NCI-H748 (cell line): ENCODE results near the gene ADTRP.
A peak's percentile ranks its signal among the peaks of the same experiment; 100 is the strongest.

ENCODE experiments used
- DNase-seq: peaks from one replicate; lab custom pipeline; 2025; ENCODE audit not compliant: unreplicated experiment; lab: John Stamatoyannopoulos, UW

Gene ADTRP

DNA sequence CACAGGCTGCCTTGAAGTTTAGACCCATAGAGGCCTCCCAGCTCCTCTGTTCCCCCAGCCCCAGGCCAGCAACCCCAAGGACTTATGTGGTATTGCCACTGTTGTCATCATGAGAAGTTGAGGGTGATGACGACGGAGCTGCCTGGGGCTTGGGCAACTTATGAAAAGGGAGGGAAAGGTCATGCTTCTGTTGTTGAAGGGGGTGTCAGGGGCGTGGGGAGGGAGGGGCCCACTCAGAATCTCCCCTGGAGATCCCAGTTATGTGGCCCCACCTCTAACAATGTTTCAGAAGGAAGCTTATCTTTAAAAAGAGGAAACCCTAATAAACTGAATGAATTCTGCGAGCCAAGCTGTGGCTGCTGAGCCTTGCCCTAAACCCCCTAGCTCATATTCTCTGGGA, 4.2 kb downstream of the ADTRP start:
- DNase-seq = no peak

DNA sequence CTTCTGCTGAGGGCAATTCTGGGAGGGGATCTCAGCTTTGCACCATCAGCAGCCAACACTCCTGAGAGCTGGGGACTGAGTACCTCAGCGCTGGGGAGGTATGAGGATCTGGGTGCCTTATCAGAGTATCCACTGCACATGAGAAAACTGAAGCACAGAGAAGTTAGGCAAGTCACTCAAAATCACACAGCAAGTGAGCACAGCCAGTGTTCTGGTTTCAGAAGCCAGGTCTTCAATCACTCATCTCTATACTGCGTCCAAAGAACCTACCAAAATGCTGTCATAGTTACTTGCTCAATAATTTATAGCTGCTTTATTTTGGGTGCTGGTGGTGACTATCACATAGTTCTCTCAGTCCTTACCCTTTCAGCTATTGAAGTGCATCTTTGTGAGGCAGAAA, 5.0 kb downstream of the ADTRP start:
- DNase-seq = no peak

DNA sequence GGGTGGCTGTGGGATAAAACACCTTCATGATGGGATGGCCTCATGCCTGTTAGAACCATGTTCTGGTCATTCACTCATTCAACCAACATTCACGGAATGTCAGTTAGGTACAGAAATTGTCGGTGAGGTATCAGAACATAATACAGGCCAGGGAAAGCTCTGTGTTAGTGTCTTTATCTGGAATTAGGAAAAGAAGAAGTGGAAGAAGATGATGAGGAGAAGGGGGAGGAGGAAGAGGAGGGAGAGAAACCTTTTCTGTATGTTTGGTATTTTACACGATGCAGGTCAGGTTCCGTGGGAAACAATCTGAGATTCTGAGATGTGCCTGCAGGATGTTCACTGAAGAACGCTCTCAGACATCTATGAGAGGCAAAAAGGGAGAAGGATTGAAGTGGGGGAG, 5.6 kb downstream of the ADTRP start:
- DNase-seq = no peak

DNA sequence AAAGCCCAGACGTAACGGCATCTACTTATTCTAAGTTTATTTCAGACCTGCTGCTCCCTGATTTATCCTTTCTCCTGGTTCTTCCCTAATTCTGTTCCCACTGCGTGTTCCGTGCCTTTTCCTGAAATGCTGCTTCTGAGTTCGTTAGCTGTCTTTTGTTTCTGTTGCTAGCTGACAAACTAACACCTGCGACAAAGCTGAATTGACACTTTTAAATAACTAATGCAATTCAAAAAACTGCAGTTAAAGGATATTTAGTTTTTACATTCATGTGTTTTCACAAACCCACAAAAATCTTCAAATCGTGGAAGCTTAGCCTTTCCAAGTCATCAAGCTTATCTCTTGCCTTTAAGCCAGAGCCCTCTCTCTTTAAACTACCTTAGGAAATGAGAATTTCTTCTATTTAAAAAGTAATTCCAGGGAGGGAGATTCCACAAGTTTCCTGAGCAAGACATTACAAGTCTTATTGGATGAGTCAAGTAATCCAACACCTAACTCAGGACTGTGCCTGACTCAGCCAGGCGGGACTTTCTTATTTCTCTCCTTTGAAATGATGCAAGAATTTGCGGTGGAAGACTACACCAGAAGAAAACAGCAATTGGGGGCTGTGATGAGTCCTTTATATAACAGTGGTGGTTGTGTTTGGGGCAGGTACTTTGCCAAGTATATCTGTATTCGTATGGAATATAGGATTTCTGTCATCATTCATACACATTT, 6.3 kb downstream of the ADTRP start:
- DNase-seq = no peak

DNA sequence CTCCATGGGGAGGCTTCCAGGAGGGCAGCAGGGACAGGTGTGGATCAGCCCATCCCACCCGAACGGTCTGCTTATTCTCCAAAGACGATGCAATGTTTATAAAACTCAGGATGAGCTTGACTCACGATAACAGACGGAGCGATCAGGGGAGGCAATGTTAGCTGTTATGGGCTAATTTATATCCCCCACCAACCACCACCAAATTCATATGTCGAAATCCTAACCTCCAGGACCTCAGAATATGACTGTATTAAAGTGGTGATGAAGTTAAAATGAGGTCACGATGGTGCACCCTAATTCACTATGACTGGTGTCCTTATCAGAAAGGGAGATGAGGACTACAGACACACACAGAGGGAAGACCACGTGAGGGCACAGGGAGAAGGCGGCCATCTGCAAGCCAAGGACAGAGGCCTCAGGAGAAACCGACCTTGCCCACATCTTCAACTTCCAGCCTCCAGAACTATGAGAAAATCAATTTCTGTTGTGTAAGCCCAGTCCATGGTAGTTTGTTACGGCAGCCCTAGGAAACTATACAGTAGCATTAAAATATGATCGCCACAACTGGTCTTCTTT, 7.0 kb downstream of the ADTRP start:
- no peak for DNase-seq

DNA sequence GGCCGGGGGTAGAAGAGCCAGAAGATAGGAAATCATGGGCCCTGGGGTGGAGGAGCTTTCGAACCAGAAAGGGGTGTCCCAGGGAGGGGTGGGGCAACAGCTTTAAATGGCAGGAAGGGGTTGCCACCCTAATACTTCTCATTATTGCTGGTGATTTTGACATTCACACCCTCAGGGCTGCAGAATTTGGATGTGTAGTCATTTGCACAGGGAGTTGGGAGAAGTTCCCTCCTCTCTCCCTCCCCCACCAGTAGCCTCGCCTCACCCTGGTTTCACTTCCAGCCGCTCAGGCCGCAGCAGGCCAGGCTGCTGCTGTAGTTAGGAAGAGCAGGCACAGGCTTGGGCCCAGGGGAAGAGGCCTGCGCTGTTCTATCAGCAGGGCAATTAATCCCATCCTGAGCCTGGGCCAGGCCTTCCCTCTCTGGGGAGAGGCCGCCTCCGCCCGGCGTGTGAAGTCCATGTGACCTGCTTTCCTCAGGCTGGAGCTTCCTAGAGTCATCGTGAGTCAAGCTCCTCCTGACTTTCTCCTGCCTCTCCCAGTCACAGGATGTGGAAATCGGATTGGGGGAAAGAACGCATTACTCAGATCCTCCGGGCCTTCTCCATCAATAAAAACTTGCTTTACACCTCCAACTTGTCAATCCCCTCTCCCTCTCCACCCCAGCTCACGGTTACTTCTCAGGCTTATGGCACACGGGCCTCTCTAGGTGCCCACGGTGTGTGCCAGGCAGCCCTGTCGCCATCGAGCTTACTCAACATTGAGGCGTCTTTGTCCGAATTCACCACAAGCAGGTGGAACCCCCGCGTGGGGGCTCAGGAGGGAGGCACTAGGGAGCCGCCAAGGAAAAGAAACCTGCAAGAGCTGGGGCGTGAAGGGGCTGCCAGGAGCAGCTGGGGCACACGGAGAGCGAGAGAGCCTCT, 7.8 kb downstream of the ADTRP start:
- DNase-seq = no peak

DNA sequence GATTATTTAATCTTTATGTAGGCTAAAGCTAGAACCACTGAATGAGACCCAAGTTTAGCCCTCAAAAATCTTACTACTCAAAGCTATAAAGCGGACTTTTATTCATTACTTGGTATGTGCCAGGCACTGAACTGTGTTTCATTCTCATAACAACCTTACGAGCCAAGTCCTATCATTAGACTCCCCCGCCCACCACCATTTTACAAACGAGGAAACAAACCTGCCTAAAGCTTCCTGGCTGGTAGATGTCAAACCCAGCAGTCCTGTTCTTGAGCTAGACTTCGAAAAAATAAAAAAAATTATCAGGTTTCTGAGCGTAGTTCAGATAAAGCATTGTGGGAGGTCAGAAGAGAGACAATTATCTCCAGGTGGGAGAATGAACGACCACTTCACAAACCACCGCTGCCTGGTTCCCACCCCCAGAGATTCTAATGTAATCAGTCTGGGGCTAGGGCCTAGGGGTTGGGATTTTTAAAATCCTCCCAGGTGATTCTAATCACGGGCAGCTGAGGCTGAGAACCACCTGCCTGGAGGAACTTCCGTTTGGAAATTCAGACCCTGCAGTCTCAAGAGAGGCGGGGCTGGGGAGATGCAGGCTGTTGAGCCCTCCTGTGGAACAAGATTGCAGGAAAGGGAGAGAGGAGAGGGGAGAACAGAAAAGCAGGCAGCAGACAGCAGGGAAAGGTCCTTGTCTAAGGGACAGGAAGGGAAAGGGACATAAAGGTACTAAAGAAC, 8.6 kb downstream of the ADTRP start:
- peak; percentile 37 for DNase-seq

DNA sequence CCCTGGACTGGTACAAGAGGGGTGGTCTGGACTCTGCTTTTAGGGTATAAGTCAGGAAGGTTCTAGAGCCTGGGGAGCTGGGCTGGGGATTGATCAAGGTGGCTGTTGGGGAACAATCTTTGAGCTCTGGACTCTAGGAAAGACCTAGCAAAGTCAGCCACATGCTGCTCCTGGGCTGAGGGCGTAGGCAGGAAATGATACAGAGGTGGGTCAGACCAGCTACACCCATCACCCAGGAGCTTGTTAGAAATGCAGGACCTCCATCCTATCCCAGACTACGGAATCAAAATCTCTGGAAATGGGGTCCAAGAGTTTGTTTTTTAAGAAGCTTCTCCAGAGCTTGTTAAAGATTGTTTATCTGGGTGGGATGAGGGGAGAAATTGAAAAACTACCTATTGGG, 9.4 kb downstream of the ADTRP start:
- DNase-seq = no peak

DNA sequence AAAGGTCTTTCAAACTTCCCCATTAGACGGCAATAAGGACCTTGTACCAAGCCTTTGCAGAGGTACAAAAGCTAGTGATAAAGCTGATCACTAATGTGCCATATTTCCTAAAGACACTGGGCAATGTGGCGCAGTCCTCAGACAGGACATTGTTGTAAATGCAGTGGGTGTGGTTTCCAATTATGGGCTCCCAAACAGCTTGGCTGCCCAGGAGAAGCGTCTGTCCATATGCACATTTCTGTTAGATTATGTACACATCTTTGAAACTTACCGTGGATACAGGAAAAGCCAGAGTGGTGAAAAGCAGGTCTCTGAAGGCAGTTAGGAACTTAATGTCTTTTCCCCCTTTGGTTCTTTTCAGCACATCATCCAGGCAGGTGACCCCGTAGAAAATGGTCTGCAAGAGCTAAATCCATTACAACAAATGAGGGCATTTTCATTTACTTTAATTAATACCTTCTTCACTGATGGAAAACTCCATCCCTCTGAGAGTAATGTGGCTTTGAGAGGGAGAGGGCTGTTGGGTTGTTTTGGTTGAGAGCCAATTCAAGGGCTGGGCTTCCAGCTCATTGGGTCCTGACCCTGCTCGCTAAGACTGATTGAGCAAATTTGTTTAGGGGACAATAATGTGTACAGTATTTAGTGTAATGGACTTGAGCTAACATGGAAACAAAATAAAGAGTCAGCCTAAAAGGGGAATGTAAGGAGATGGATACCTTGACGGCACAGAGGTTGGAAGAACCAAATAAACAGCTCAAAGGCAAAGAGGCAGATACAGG, 10.4 kb downstream of the ADTRP start:
- peak; percentile 58 for DNase-seq

DNA sequence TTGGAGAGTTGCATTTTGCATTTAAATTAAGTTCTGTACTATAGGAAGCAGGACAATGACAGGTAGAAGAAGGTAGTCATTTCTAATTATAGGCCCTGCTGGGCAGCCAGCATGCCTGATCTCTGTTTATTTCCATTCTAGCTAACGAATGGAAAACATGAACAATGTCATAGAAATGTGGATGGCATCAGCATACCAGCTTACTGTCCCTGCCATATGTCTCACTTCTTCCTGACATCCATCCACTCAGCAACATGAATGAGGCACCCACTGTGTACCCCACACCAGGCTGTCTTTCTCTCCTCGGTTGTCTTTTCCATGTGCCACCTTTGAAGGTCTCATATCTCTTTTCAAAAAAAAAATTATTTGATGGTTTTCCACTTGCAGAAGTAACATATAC, 11.1 kb downstream of the ADTRP start:
- DNase-seq = no peak

DNA sequence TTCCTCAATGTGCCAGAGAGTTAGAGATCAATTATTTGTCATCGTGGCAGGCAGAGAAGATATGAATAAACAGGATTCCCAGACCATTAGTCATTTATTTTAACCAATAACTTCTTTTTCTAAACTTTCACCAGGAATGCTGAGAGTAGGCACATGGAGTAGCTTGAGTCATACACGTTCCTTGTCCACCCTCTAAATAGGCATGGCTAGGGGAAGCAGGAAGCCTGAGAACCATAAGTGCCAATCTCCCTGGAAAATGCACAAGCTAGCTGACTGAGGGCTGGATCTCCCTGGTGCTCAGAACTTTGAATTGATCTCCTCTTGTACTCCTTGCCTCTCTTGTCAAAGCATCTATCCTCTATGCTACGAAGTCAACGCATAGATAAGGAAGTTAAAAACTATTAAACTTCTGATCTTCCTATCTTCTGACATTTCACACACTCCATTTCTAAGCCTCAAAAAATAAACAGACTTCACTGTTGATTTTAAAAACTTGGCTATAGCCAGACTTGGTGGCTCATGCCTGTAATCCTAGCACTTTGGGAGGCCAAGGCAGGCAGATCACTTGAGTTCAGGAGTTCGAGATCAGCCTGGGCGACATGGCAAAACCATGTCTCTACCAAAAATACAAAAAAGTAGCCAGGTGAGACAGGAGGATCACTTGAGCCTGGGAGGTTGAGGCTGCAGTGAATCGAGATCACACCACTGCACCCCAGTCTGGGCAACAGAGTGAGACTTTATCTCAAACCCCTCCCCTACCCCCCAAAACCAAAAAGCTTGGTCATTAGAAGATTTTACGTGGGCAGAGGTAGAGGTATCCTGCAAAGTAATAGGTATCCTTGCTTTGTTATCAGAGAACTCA, 11.8 kb downstream of the ADTRP start:
- DNase-seq = no peak

DNA sequence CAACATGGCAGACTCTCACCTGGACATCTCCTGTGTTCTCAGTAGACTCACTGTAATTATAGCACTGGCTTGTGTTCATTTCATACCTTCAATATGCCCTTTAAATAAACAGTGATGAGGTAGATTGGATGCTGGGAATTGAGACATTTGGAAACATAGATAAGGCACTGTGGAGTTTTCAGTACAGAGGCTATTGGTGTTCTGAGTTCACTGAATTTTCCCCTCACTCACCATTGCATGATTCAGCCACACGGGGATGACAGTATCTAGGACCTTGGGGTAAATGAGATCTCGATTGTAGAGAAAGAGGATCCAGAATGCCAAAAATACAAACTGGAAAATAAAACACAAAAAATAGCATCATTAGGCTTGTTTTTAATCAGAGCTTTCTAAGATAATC, 12.6 kb downstream of the ADTRP start:
- DNase-seq = no peak

DNA sequence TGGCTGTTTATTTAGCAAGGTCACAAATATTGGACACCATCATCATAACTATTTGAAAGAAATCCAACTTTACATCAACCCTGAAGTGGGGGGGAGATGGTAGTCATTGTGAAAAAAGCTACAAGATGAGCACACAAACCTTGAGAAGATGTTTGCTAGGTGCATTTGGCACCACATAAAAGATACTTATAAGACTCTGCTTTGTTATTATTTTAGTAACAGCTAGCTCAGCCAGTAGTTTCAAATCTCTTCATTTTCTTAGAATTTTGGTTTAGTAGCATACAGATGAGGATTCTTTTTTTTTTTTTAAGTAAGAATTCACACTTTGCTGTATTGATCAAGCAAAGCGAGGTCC, 14.4 kb downstream of the ADTRP start:
- no peak for DNase-seq

DNA sequence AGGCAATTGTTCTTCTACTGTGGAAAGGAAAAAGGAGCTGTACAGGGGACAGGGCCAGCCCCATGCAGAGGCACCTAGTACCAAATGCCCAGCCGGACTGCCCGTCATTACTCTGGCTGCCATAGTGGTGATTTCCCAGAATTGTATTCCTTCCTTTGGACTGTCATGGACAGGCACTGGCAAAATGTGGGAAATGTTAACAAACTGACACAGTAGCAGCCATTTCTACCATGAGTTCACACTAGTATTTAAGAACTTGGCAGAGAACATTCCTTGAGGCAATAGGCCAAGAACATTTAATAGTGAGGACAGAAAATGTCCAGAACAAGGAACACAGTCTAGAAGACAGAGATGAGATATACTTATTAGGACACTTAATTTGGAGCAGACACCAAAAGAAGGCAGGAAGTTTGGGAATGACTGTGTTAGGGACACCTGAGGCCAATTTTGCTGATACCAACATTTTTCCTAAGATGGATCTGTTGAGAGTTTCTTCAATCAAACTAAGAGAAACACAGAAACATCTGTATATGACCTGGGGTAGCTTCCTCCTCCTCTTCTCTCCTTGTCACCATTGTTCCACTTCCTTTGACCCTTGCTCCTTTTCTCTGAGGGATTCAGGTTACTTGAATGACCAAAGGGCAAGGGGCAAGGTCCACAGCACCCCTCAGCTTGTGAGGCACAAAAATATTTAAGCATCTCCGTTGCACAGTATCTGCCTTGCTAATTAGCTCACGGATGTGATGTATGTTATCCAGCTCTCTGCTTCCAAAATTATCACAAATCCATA, 14.9 kb downstream of the ADTRP start:
- no peak for DNase-seq

DNA sequence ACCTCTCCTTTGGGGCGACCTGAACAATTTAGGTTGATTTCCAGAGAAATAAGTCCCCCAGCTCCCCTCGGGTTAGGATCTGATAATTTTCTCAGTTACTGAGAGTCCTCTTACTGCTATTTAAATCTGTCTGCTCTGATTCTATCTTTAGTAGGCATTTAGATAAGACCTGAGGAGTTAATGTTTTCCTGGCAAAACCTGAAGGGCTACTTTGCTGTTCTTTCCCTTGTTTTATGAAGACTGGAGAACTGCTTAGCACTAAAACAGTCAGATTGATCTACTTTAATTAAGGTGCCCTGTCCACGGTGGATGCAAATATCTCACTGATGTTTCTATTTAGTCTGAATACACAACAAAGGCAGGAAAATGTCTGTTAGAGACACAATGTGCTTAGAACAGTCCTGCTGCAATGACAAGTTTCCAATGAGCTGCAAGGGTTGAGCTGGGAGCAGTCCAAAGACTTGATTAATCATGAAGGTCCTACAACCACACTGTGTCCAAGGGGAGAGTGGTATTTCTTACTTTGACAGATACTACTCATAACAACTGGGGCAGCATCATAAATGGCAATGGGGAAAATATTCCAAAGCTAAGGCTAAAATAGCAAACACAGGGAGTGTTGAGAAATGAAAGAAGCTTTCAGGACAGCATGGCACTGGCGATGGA, 15.7 kb downstream of the ADTRP start:
- DNase-seq = no peak

DNA sequence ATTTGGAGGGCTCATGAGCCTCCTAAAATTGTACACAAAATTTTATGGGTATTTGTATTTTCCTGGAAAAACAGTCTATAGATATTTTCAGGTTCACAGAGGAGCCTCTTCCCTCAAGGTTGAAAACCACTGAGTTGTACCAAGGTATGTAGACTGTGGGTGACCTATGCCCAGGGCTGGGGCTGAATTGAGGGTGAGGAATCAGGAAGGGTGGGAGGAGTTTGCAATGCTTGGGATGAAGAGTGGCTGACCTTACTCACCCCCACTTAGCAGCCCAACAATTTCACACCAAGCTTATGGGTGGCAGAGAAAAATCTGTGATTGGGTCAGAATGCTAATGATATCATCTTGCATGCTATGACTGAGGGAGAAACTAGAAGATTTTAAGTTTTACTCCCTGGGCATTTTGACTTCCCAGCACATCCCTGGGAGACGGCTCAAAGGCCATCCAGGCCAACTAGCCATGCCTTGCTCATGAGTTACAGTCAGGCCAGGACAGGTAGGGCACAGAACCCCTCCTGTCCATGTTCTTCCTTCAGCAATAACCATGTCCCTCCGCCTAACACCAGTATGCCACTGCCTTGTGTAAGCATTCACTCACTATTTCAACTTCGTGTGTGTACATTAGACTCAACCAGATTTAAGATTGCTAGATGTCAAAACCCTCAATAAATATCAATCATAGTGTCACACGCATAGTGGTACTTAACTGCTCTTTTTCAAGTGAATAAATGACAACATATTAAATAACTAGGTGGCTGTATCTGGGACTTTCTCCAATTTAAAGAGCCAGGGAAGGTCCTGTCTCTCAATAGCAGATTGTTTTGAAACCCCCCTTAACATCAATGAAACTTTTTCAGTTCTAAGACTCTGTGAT, 16.6 kb downstream of the ADTRP start:
- DNase-seq = no peak

DNA sequence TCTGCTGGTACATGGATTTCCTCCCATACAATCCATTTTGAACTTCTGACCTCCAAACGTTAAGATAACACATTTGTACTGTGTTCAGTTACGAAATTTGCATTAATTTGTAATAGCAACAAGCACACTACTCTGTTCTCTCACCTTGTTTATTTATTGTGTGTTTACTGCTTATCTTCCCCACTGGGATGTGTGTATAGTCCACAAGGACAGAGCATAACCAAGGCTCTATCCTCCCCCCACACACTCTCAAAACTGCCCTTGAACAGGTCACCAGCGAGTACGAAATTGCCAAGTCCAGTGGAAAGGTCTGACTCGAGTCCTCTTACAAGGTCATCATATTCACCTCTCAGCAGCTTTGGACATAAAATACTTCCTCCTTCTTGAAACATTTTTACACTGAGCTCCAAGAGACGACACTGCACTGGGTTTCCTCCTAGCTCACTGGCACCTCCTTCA, 18.6 kb downstream of the ADTRP start:
- DNase-seq = no peak
